Skeletal muscle satellite cell (primary cell): ENCODE measurements around the gene ASIC2.

Experiments
- H3K27me3 ChIP-seq: 2 replicates; pipeline ENCODE4 v1.7.0; 2013; ENCODE audit warnings: low read length; ENCODE audit not compliant: control insufficient read depth, insufficient read depth
- H3K36me3 ChIP-seq: 2 replicates; pipeline ENCODE4 v1.7.0; 2013; ENCODE audit warnings: mild to moderate bottlenecking, control low read depth, low read length; ENCODE audit not compliant: insufficient read depth
- H3K4me1 ChIP-seq: 2 replicates; pipeline ENCODE4 v1.7.0; 2013; ENCODE audit warnings: low read length; ENCODE audit not compliant: control insufficient read depth, insufficient read depth
- H3K4me2 ChIP-seq: 2 replicates; pipeline ENCODE4 v1.7.0; 2013; ENCODE audit warnings: mild to moderate bottlenecking, low read length
- H3K4me3 ChIP-seq: 2 replicates; pipeline ENCODE4 v1.7.0; 2013; ENCODE audit warnings: low read length
- H3K9ac ChIP-seq: 2 replicates; pipeline ENCODE4 v1.7.0; 2013; ENCODE audit warnings: mild to moderate bottlenecking, low read depth, low read length, moderate library complexity
- H3K9me3 ChIP-seq: replicated peaks from 2 replicates; pipeline ENCODE4 v1.7.0; 2013; ENCODE audit warnings: mild to moderate bottlenecking, control low read depth, low read length

Gene ASIC2

DNA sequence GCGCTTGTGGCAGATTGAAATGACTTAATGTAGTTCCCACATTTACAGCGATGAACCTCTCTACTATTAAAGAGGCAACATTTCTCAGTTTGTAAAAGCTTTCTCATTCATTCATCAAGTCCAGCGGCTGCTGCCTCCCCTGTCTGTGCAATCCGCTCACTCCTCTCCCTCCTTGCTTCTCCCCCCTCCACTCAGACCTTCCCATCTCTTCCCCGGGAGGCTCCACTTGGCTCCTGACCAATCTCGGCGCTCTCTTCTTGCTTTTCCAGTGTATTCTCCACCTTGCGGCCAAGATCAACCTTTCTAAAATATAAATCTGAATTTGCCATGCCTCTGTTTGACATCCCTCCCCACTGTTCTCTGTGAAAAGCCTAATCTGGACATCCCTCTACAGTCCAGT is 117.5 kb downstream of the ASIC2 start:
- Histone ChIP-seq H3K9me3 (no peaks in the 10 kb centered on the region), H3K4me2 (no peak overlapping the region), H3K27me3 (peaks cover 8% of the 10 kb centered on the region), H3K4me3 (no peak overlapping the region), H3K36me3 (no peaks in the 10 kb centered on the region), H3K9ac (no peak overlapping the region), H3K4me1 (no peaks in the 10 kb centered on the region)

DNA sequence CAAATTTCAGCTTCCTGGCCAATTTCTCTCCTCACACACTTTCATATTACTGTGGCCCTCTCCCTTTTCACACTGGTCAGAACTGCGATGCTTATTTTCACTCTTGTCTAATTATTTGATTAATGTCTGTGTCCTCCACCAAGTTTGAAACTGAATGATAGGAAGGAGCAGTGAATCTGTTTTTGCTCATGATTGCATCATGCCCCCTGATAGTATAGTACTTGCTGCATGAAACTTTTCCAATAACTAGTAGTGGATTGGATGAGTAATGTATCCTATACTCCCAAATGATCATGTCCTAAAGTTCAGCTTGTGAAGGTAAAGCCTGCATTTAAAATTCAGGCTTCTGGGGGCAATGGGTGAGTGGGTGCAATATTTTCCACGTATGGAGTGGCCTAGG is 121.2 kb downstream of the ASIC2 start:
- Histone ChIP-seq H3K9me3 (no peaks in the 10 kb centered on the region), H3K27me3 (peaks cover 8% of the 10 kb centered on the region), H3K4me1 (no peaks in the 10 kb centered on the region), H3K36me3 (no peaks in the 10 kb centered on the region), H3K4me3 (no peak overlapping the region), H3K4me2 (no peak overlapping the region), H3K9ac (no peak overlapping the region)

DNA sequence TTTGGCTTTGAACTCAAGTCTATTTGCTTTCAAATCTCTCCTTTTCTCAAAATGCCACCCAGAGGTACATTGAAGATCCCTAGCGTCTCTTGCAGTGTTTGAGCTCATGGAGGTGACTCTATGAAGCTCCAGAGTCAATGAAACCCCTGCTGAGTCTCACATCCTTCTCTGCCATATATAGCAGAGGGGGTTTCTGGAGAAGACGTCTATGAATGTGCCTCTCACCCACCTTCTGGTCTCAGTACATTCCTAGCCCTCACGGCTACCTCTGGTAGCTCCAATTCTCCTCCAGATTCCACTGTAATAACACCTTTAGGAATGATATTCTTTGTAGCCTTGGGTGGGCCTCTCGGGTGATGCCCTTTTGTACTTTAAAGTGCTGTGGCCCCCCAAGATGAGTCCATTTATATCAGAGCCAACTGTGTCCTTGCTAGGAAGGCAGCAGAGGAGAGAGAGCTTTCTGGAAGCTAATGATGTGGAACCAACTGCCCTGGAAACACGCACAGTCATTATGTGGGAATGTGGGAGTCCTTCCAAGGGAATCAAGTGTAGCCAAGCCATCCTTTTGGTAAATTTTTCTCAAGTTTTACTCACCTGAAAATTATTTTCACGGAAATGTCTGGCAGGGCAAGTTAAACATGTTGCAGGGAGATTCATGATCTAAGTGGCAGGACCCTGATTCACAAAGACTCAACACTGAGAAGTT is 123.4 kb downstream of the ASIC2 start:
- Histone ChIP-seq H3K9ac (no peak overlapping the region), H3K36me3 (no peaks in the 10 kb centered on the region), H3K4me3 (no peak overlapping the region), H3K27me3 (no peaks in the 10 kb centered on the region), H3K4me2 (no peak overlapping the region), H3K4me1 (no peaks in the 10 kb centered on the region), H3K9me3 (no peaks in the 10 kb centered on the region)

DNA sequence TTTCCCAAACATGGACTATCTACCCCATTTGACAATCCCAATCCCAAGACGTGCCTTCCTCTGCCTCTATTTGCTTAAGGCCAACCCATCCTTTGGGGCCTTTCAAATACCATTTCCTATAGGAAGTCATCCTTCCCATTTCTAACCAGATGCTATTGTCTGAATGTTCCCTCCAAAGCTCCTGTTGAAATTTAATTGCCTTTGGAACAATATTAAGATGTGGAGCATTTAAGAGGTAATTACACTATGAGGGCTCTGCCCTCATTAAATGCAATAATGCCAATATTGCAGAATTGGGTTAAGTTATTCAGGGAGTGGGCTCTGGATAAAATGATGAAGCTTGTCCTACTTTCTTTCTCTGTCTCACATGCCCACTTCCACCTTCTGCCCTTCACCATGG is 125.4 kb downstream of the ASIC2 start:
- Histone ChIP-seq H3K4me1 (no peaks in the 10 kb centered on the region), H3K27me3 (peaks cover 5% of the 10 kb centered on the region), H3K4me2 (no peak overlapping the region), H3K4me3 (no peak overlapping the region), H3K36me3 (no peaks in the 10 kb centered on the region), H3K9me3 (no peaks in the 10 kb centered on the region), H3K9ac (no peak overlapping the region)

DNA sequence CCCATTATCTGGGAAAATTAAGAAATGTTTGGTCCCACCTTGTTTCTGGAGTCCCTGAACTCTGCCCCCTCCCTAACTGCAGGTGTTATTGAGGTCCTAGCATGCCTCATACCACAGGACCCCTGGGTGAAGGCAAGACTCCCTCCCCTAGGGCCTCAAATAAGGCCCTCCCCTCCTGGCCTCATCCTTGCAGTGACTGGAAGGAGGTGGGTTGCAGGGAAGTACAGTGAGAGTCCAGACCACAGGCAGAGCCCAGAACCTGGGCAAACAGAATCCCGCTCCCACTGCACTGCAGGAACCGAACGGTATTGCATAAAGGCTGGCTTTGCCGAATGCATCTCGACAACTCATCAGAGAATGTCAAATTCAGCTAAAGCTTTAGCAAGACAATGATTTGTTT is 126.6 kb downstream of the ASIC2 start:
- H3K4me2 ChIP-seq, result no peak overlapping the region
- no peak overlapping the region for H3K9ac ChIP-seq
- H3K9me3 ChIP-seq, result no peaks in the 10 kb centered on the region
- H3K4me1 ChIP-seq, result no peaks in the 10 kb centered on the region
- no peaks in the 10 kb centered on the region for H3K36me3 ChIP-seq
- H3K27me3 ChIP-seq, result peaks cover 5% of the 10 kb centered on the region
- H3K4me3 ChIP-seq, result no peak overlapping the region

DNA sequence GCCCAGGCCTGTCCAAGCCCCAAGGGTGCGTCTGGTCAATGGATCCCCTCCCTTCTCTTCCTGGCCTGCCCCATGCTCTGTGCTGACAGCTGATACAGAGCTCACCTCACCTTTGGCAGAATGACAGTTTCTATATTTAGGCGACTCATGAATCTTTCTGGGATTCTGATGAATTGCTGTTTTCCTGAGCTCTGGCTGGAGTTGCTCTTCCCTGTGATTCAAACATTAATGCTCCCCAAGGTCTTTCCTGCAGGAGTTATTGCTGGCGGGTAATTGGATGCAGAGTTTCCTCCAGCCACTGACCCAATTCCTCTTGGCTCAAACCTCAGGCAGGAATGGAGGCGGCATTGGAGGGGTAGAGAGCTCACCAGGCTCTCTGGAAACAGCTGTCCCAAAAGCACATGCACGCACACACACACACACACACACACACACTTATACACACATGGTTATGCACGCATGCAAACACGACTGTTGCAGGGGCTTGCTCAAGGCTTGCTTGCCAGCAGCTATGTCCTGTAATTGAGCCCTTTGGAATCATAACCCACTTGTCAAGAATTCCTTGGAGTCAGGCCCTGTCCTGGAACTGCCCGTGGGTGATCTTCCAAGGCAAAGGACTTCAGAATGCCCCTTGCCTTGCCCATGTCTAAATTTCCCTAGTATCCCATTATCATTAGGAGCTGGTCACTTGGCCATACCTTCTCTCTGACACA is 128.8 kb downstream of the ASIC2 start:
- H3K36me3 ChIP-seq, result no peaks in the 10 kb centered on the region
- H3K4me1 ChIP-seq, result no peaks in the 10 kb centered on the region
- no peak overlapping the region for H3K4me3 ChIP-seq
- peaks cover 5% of the 10 kb centered on the region for H3K27me3 ChIP-seq
- H3K9me3 ChIP-seq, result no peaks in the 10 kb centered on the region
- no peak overlapping the region for H3K4me2 ChIP-seq
- no peak overlapping the region for H3K9ac ChIP-seq

DNA sequence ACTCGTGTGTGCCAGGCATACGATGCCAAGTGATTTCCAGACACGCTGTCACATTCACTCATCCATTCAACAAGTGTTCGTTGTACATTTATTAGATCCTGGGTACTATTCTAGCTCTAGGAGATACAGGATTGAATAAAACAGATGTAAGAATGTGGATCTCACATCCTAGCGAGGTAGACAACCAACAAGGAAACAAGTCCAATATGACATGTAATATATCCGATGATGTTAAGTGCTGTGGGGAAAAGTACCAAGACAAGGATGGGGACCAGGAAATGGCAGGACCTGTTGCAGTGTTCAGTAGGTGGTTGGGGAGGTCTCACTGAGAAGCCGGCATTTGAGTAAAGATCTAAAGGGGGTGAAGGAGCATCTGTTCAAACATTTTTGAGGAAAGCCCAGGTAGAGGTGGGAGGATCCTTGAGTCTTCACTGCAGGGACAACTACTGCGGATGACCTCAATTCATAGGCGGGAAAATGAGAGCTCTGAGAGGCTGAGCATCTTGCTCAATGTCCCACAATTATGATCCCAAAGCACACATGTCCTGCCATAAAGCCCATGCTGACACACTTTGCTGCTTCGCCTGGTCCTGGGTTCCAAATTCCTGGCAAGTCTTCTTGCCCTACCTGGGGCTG is 129.4 kb downstream of the ASIC2 start:
- H3K9ac ChIP-seq, result no peak overlapping the region
- no peak overlapping the region for H3K4me2 ChIP-seq
- no peaks in the 10 kb centered on the region for H3K4me1 ChIP-seq
- H3K9me3 ChIP-seq, result no peaks in the 10 kb centered on the region
- H3K36me3 ChIP-seq, result no peaks in the 10 kb centered on the region
- peaks cover 5% of the 10 kb centered on the region for H3K27me3 ChIP-seq
- H3K4me3 ChIP-seq, result no peak overlapping the region

DNA sequence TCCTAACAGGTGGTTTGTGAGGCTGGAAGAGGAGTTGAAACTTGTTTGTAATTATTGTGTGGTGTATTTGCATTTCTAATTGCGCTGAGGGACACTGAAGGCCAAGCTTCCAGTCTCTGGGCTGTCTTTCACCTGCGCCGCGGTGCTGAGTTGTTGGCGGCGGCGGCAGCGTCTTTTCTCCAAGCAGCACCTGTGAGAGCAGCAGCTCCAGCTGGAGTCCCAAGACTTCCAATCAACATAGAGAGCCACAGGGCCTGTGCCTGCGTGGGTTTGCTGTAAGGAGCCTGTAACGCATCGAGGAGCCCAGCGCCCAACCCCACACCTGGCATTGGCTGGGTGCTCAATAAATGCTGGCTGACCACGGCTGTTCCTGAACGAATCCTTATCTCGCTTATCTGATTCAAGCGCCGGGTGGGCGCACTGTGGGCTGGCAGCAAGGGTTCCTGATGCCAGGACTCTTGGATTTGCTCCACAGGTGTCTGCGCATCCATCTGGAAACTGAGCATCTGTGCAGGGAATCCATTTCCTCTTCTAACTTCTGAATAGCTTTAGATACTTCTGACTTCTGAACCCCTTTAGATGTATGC is 138.1 kb downstream of the ASIC2 start:
- Histone ChIP-seq H3K9me3 (no peaks in the 10 kb centered on the region), H3K27me3 (no peaks in the 10 kb centered on the region), H3K4me3 (no peak overlapping the region), H3K4me2 (no peak overlapping the region), H3K36me3 (no peaks in the 10 kb centered on the region), H3K4me1 (no peaks in the 10 kb centered on the region), H3K9ac (no peak overlapping the region)

DNA sequence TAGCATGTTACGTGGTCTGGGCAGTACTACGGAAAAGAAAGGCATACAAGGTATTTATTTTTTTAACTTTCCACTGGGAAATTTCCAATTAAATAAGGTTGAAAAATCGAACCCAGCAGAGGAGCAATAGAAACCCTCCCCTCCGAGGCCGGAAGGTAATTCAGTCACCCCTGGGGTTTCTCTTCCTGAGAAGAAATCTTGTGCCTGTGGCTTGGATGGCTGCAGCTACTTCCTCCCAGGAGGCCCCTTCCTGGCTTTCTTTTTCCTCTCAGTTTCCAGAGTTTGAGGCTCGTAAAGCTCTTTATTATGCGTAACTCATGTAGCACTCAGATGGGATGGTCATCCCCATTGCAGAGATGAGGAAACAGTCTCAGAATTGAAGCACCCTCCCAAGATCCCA is 140.3 kb downstream of the ASIC2 start:
- no peaks in the 10 kb centered on the region for H3K27me3 ChIP-seq
- no peaks in the 10 kb centered on the region for H3K9me3 ChIP-seq
- no peak overlapping the region for H3K4me2 ChIP-seq
- H3K4me1 ChIP-seq, result no peaks in the 10 kb centered on the region
- H3K9ac ChIP-seq, result no peak overlapping the region
- no peaks in the 10 kb centered on the region for H3K36me3 ChIP-seq
- H3K4me3 ChIP-seq, result no peak overlapping the region

DNA sequence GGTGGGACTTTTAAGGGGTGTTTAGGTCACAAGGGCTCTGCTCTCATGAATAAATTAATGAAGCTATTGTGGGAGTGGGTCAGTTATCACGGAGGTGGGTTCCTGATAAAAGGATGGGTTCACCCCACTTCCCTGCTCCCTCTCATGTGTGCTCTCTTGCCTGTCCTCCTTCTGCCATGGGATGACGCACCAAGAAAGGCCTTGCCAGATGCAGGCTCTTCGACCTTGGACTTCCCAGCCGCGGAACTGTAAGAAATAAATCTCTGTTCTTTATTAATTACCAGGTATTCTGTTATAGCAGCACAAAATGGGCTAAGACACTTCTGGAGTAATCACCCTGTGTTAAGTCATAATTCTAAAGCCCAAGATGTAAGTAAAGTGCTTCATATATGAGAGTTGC is 141.5 kb downstream of the ASIC2 start:
- Histone ChIP-seq H3K9me3 (no peaks in the 10 kb centered on the region), H3K4me3 (no peak overlapping the region), H3K9ac (no peak overlapping the region), H3K4me1 (no peaks in the 10 kb centered on the region), H3K27me3 (no peaks in the 10 kb centered on the region), H3K4me2 (no peak overlapping the region), H3K36me3 (no peaks in the 10 kb centered on the region)

DNA sequence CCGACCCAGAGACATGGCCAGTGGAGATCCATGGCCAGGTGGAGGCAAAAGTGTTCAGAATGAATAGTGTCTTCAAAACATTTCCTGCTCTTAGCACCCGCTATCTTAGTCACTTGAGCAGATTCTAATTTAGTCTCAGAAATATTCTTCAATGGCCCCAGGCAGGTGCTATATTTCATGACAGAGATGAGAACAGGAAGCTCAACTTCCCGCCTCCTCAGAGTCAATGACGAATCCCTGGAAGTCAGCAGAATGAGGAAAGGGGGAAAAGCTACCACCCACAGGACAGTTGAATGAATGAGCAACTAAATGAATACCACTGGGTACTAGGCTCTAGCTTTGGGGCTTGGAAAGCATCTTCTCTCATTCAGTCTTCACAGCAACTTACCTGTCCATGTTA is 147.2 kb downstream of the ASIC2 start:
- no peak overlapping the region for H3K9ac ChIP-seq
- no peaks in the 10 kb centered on the region for H3K9me3 ChIP-seq
- H3K4me1 ChIP-seq, result no peaks in the 10 kb centered on the region
- no peak overlapping the region for H3K4me2 ChIP-seq
- H3K27me3 ChIP-seq, result no peaks in the 10 kb centered on the region
- no peak overlapping the region for H3K4me3 ChIP-seq
- no peaks in the 10 kb centered on the region for H3K36me3 ChIP-seq
